Sigmoid colon (tissue), 7 donors: Measurements from ENCODE around the gene RBFOX1. TPM values are rescaled to one million over a fixed set of nuclear protein-coding genes. Genes with fewer than 3 reads are reported as not detected.

Experiments
- DNase-seq: peaks from one replicate; pipeline ENCODE4 v3.0.0-alpha.2; 2019
- H3K27ac ChIP-seq, 4 donors: fragments of 200-600 bp; sonication (generic); one replicate each; pipeline ENCODE4 v1.5.1; 2016 to 2019; ENCODE audit warnings: mild to moderate bottlenecking in 1 of 4
- H3K27me3 ChIP-seq, 3 donors: fragments of 200-600 bp; sonication (generic); one replicate each; pipeline ENCODE4 v1.5.1; 2019; ENCODE audit warnings: mild to moderate bottlenecking in 1 of 3
- H3K36me3 ChIP-seq, 4 donors: fragments of 200-600 bp; sonication (generic); one replicate each; pipeline ENCODE4 v1.5.1; 2016 to 2019
- H3K4me1 ChIP-seq, 4 donors: fragments of 200-600 bp; sonication (generic); one replicate each; pipeline ENCODE4 v1.5.1; 2017 to 2019
- H3K4me3 ChIP-seq, 4 donors: fragments of 200-600 bp; sonication (generic); one replicate each; pipeline ENCODE4 v1.5.1; 2017 to 2019; ENCODE audit warnings: mild to moderate bottlenecking in 2 of 4, moderate library complexity in 1 of 4
- H3K9me3 ChIP-seq, 4 donors: fragments of 200-600 bp in 3 of 4; sonication (generic) in 3 of 4; one replicate each; pipeline versions ENCODE4 v1.5.1 to v1.6.1; 2013 to 2019
- CTCF ChIP-seq, 4 experiments: fragments of 450-650 bp in 3 of 4; fragments of 200-600 bp in 1 of 4; IDR thresholded peaks; one replicate each; pipeline ENCODE4 v1.5.1; 2016 to 2019; ENCODE audit warnings: antibody characterized with exemption in 4 of 4, mild to moderate bottlenecking in 3 of 4, moderate library complexity in 2 of 4
- EP300 ChIP-seq, 4 donors: sonication (generic); formaldehyde crosslinking; IDR thresholded peaks; one replicate each; pipeline ENCODE4 v1.6.1; 2017; ENCODE audit warnings: antibody characterized with exemption in 4 of 4
- POLR2A ChIP-seq, 2 donors: fragments of 450-650 bp; IDR thresholded peaks; one replicate each; pipeline ENCODE4 v1.6.1; 2016; ENCODE audit warnings: antibody characterized with exemption in 2 of 2, mild to moderate bottlenecking in 2 of 2, moderate library complexity in 2 of 2
- POLR2AphosphoS5 ChIP-seq, 4 donors: sonication (generic); formaldehyde crosslinking; IDR thresholded peaks; one replicate each; pipeline ENCODE4 v1.6.1; 2017; ENCODE audit warnings: antibody characterized with exemption in 4 of 4
- WGBS, 2 donors: extraction: QIAGEN DNeasy Blood & Tissue Kit; methylation state at CpG; one replicate each; pipeline ENCODE4 v1.1.7; 2013; 5-methylcytosine and 5-hydroxymethylcytosine counted together
- intact Hi-C: fragments of 100-400 bp; cut with DNase I; formaldehyde crosslinking; loops from one replicate; pipeline ENCODE4 v1.15.1; 2023
- polyA plus RNA-seq, 3 donors: library from polyadenylated mRNA; stranded (reverse); fragments of 200-250 nt; gene quantifications; one replicate each; pipeline ENCODE4 v1.2.3, GENCODE V29; 2013
- total RNA-seq, 4 donors: library from RNA; depleted of rRNA; stranded (reverse); fragments of >200 nt; gene quantifications; one replicate each; pipeline ENCODE4 v1.1.0, GENCODE V29; 2016
- donor health status: healthy with polysubstance abuse.
- donor health status: Bipolar disorder and iron deficiency.
- donor health status: healthy.

The RBFOX1 gene
- total and polyA plus RNA-seq, 7 donors: under 0.01 to 4.4 (median 0.51) TPM; not detected in 3

DNA sequence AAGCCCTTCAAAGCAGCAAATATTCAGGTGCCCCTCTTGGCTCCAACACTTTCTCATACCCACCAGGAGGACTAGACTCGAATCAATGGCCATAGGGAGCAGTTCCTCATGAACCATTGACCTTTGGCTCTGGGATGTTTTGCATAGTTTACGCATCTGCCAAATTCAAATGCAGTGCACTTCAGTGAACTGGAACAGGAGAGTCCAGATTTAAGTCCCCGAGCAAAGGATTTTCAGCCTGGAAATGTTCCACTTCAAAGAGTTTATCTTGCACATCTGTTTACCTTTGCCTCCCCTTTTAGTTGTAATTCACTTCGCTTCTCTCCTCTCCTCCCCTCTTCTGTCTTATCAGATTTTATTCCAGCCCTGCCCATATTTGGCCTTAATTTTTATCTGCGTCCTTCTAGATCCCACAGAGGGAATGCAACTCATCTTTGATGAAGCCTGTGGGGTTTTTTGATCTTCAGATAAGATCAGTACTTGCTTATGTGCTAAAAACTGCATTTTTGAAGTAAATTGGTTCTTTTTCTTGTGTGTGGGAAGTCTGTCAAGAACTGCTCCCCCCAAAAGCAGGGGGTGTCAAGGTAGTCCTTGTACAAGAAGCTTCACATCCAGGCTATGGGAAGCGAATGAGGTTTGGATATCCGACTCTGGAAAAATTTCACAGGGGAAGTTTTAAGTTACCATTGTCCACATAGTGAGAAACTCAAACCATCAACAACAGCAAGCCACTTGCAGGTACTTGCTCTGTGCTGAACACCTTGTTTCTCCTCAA, 281.6 kb downstream of the RBFOX1 start:
- H3K4me3 ChIP-seq: no peak overlapping the region
- WGBS, 2 donors: 55 to 56% methylated on average over 7 of the region's 7 CpGs
- H3K4me1 ChIP-seq: no peaks in the 10 kb centered on the region
- intact Hi-C loops: no loop called here
- H3K36me3 ChIP-seq: no peaks in the 10 kb centered on the region
- TF ChIP-seq POLR2A (IDR thresholded peaks at IDR 0.05) (no peak), EP300 (IDR thresholded peaks at IDR 0.05) (no peak), CTCF (IDR thresholded peaks at IDR 0.05) (no peak), POLR2AphosphoS5 (IDR thresholded peaks at IDR 0.05) (no peak)
- H3K27ac ChIP-seq: no peak overlapping the region
- no peak for DNase-seq
- no peaks in the 10 kb centered on the region for H3K27me3 ChIP-seq
- no peaks in the 10 kb centered on the region for H3K9me3 ChIP-seq

DNA sequence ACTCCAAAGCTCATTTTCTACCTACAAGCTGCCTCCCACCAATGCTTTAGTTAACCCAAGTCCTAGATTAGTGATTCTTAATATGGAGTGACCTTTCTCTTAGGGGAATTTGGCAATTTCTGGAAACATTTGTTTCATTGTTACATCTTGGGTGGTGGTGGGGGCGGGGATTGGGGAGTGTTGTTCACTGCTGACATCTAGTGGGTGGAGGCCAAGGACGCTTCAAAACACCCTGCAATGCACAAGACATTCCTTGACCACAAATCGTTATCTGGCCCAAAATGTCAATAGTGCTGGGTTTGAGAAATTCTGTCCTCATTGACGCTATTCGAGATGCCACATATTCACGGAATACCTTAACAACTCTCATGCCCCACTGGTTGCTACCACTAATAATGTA, 282.9 kb downstream of the RBFOX1 start:
- Histone ChIP-seq H3K4me3 (no peak overlapping the region), H3K36me3 (no peaks in the 10 kb centered on the region), H3K4me1 (no peaks in the 10 kb centered on the region), H3K27me3 (no peaks in the 10 kb centered on the region), H3K27ac (no peak overlapping the region), H3K9me3 (no peaks in the 10 kb centered on the region)
- WGBS, 2 donors: 89 to 93% methylated on average over 6 of the region's 6 CpGs
- DNase-seq: no peak
- intact Hi-C loops: no loop called here
- TF ChIP-seq POLR2A (IDR thresholded peaks at IDR 0.05) (no peak), EP300 (IDR thresholded peaks at IDR 0.05) (no peak), POLR2AphosphoS5 (IDR thresholded peaks at IDR 0.05) (no peak), CTCF (IDR thresholded peaks at IDR 0.05) (no peak)

GRCh38 chr16:7624871-7625766, 292.5 kb downstream of the RBFOX1 start:
- WGBS, 2 donors: 83 to 90% methylated on average over 14 of the region's 14 CpGs
- no peaks in the 10 kb centered on the region for H3K9me3 ChIP-seq
- no peak overlapping the region for H3K4me3 ChIP-seq
- intact Hi-C loops: no loop called here
- no peak for DNase-seq
- TF ChIP-seq POLR2AphosphoS5 (IDR thresholded peaks at IDR 0.05): no peak
- TF ChIP-seq POLR2A (IDR thresholded peaks at IDR 0.05): no peak
- TF ChIP-seq CTCF (IDR thresholded peaks at IDR 0.05): no peak
- no peak for TF ChIP-seq EP300 (IDR thresholded peaks at IDR 0.05)
- no peak overlapping the region for H3K27ac ChIP-seq
- H3K4me1 ChIP-seq: no peaks in the 10 kb centered on the region
- H3K27me3 ChIP-seq: no peaks in the 10 kb centered on the region
- H3K36me3 ChIP-seq: no peaks in the 10 kb centered on the region

- WGBS, 2 donors: 80 to 84% methylated on average over 6 of the region's 6 CpGs
- no peaks in the 10 kb centered on the region for H3K36me3 ChIP-seq
- H3K27me3 ChIP-seq: no peaks in the 10 kb centered on the region
- H3K9me3 ChIP-seq: no peaks in the 10 kb centered on the region
- no peak for TF ChIP-seq POLR2A (IDR thresholded peaks at IDR 0.05)
- TF ChIP-seq POLR2AphosphoS5 (IDR thresholded peaks at IDR 0.05): no peak
- no peak for TF ChIP-seq CTCF (IDR thresholded peaks at IDR 0.05)
- TF ChIP-seq EP300 (IDR thresholded peaks at IDR 0.05): no peak
- H3K4me1 ChIP-seq: no peaks in the 10 kb centered on the region
- no peak for DNase-seq
- no peak overlapping the region for H3K27ac ChIP-seq
- intact Hi-C loops: no loop called here
- no peak overlapping the region for H3K4me3 ChIP-seq
Observed at GRCh38 chr16:7628981-7629380, 296.3 kb downstream of the RBFOX1 start.
